SH-SY5Y (cell line): ENCODE results near the gene USP25.

Experiments used
- GATA2 ChIP-seq: IDR thresholded peaks from 2 replicates; pipeline ENCODE4 v1.6.1; 2011; ENCODE audit warnings: mild to moderate bottlenecking, low read depth, low read length
- GATA3 ChIP-seq: IDR thresholded peaks from 2 replicates; pipeline ENCODE4 v1.6.1; 2011; ENCODE audit warnings: low read depth, mild to moderate bottlenecking, low read length, moderate library complexity

Gene USP25

GRCh38 chr21:15742052-15742670 lies 12.4 kb downstream of the USP25 start:
- TF ChIP-seq GATA3 (no peak), GATA2 (no peak)

- TF ChIP-seq GATA3: no peak
- no peak for TF ChIP-seq GATA2
Observed at GRCh38 chr21:15742694-15743093, 12.9 kb downstream of the USP25 start.

GRCh38 chr21:15743593-15743992 lies 13.8 kb downstream of the USP25 start:
- TF ChIP-seq GATA3 (no peak), GATA2 (no peak)

- TF ChIP-seq GATA2: no peak
- no peak for TF ChIP-seq GATA3
Observed at GRCh38 chr21:15744926-15745325, 15.1 kb downstream of the USP25 start.

DNA sequence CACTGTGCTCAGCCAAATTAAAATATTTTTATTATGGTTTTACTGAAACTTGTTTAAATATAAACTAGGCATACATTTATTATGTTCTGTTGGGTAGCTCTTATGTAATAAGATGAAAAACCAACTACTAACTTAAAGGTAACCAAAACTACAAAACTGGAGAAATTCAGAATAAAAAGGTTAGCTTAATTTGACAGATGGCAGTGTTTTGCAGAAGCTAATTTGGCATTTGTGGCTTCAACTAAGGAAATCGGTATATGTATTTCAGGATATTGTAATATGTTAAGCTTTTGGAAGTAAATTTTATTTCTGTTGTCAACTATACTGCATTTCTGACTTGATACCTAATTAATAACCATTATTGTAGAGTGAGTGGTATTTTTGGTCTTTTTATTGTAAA lies 18.8 kb downstream of the USP25 start:
- TF ChIP-seq GATA2 (no peak), GATA3 (no peak)

- no peak for TF ChIP-seq GATA3
- no peak for TF ChIP-seq GATA2
Observed at GRCh38 chr21:15749082-15749860, 19.5 kb downstream of the USP25 start.

DNA sequence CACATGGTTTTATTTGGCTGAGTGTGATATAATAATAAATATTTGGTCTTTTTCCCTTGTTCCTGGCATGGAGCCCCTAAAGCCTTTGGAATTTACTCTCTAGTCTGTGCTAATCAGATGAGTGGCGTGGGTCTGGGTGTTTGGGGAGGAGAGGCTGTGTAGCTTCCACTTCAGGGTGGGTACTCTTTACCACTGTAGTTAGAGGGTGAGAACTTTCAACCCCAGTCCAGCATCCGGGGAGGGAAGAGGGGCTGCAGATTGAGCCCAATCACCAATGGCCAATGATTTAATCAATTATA lies 20.0 kb downstream of the USP25 start:
- no peak for TF ChIP-seq GATA2
- TF ChIP-seq GATA3: no peak

GRCh38 chr21:15751037-15751436 lies 21.3 kb downstream of the USP25 start:
- TF ChIP-seq GATA2: no peak
- TF ChIP-seq GATA3: no peak

DNA sequence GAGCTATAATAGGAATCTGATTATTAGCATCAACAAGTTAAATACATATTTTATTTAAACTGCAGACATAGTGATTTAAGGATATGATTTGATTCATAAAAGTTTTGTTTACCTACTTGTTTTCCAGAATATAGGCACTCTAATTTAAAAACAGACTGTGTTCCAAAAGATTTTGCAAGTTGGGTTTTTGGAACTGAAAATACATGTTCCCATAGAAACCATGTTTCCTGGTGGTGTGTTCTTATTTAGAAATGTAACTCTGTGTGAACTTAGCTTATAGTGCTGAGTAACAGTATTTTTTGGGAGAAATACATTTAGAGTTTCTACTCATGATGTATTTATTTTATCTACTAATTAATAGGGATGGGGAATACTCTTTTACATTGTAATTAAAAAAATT lies 21.8 kb downstream of the USP25 start:
- TF ChIP-seq GATA2 (no peak), GATA3 (no peak)

DNA sequence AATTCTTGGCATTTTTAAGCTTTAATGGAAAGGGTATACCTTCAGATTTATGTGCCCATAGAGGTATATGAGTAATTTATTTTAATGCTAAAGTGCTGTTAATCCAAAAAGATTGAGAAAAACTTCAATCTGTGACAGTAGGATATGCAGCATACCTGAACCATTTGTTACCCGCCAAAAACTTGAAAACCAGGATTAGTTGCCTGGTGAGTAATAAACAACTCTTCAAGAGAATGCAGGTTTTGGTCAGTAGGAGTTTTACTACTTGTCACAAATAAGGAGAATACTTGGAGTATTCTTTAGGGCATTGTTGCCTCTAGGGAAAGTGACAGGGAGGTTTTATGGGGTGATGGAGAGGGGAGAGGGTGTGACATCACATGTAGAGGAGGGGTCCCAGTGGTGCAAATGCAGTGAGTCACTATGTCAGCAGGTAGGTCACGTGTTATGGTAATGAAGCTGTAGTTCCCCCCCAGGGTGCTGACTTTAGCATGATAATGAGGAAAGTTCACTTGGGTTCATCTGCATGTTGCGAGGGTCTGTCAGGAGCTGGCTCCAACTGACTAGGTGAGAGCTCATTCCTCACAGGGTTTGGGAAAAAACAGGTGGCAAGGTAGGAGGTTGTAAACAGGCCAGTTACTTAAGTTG lies 23.1 kb downstream of the USP25 start:
- TF ChIP-seq GATA3 (no peak), GATA2 (no peak)

DNA sequence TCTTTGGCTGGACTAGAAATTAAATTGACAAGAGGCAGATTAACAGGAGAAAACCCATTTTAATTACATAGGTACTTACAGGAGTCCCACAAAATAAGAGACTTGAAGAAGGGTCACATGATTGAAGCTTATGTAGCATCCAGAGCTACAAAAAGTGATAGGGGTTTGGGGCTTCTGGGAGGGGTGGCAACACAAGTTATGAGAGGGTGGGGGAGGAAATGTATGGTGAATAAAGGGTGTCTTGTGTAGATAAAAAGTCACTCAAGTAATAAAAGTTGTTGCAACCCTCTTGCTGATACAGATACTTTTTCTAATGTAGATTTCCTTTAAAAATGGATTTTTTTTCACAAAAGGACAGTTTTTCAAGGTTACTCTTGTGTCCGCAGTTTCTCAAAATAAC lies 24.0 kb downstream of the USP25 start:
- TF ChIP-seq GATA2 (no peak), GATA3 (no peak)

DNA sequence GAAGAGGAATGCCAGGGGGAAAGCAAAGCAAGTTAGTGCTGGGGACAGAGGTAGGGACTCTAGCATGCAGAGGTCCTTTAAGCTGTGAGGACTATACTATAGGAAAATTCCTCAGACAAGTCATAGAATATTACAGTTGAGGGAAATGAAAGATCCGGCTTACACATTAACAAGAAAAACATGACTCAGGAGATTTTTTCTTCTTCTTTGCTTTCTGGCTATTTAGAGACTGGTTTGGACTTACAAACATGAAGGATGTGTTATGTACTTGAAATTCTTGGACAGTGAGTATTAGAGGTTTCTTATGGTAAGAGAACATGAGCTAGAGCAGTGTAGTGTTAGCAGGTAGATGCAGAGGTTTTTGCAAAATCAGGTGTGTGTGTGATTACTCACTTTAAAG lies 24.9 kb downstream of the USP25 start:
- TF ChIP-seq GATA3 (no peak), GATA2 (no peak)

- TF ChIP-seq GATA2 (no peak), GATA3 (no peak)
Observed at GRCh38 chr21:15755125-15755524, 25.3 kb downstream of the USP25 start.

GRCh38 chr21:15759469-15759868 lies 29.7 kb downstream of the USP25 start:
- TF ChIP-seq GATA2 (no peak), GATA3 (no peak)

DNA sequence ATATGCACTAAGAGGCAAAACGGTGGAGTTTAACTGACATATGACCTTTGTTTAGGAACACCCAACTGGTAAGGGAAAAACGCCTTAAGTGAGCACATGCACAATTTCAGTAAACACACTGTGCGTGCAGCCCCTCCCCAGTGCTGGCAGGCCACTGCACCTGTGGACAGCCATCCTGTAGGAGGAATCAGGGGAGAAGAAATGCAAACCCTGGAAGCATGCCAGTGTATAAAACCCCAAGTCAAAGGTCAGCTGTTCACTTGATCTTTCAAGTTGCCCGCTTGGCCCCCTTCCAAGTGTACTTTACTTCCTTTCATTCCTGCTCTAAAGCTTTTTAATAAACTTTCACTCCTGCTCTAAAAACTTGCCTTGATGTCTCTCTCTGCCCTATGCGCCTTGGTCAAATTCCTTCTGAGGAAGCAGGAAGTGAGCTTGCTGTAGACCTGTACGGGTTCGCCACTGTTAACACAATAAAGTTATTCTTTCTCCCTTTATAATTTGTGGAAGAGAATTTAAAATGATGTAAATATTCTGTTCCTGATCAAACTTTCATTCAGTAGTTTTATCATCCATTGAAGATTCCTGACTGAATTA lies 31.8 kb downstream of the USP25 start:
- TF ChIP-seq GATA3 (no peak), GATA2 (no peak)

GRCh38 chr21:15763359-15763758 lies 33.6 kb downstream of the USP25 start:
- no peak for TF ChIP-seq GATA2
- no peak for TF ChIP-seq GATA3

DNA sequence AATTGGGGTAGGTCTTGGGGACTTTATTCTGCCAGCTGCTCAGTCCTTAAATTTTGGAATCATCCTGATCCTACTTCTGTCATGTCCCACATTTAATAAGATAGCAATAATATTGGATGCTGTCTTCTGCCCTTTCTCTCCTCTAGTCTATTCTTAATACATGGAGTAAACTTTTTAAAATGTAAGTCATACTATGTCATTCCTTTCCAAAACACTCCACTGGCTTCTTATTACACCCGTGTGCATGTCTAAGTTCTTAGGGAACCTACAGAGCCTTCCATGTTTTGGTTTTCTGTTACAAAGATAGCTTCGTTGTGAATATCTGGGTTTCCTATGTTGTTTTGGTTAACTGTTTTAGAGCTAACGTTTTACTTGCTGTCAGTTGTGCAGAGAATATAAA lies 35.1 kb downstream of the USP25 start:
- no peak for TF ChIP-seq GATA2
- no peak for TF ChIP-seq GATA3
